Mesendoderm (in vitro differentiated cells): ENCODE measurements around the gene PITPNC1.

Source experiments
- DNase-seq: peaks from one replicate; pipeline ENCODE4 v3.0.0; 2013
- H2AK5ac ChIP-seq: 2 replicates; pipeline ENCODE4 v1.6.1; 2013; ENCODE audit warnings: low read length, inconsistent platforms
- H2BK120ac ChIP-seq: 2 replicates; pipeline ENCODE4 v1.6.1; 2013; ENCODE audit warnings: low read depth, mild to moderate bottlenecking, low read length, moderate library complexity, mixed read lengths
- H2BK15ac ChIP-seq: replicated peaks from 2 replicates; pipeline ENCODE4 v1.6.1; 2013; ENCODE audit warnings: low read depth, mild to moderate bottlenecking, moderate library complexity
- H2BK5ac ChIP-seq: 2 replicates; pipeline ENCODE4 v1.6.1; 2013; ENCODE audit warnings: low read length, inconsistent platforms
- H3K18ac ChIP-seq: 2 replicates; pipeline ENCODE4 v1.6.1; 2013; ENCODE audit warnings: mild to moderate bottlenecking, low read length, mixed read lengths
- H3K23ac ChIP-seq: one replicate; pipeline ENCODE4 v1.6.1; 2013; ENCODE audit warnings: low read length
- H3K27ac ChIP-seq: 2 replicates; pipeline ENCODE4 v1.5.1; 2013; ENCODE audit warnings: low read depth, mild to moderate bottlenecking, inconsistent platforms, low read length, moderate library complexity
- H3K27me3 ChIP-seq: 2 replicates; pipeline ENCODE4 v1.6.1; 2013; ENCODE audit warnings: low read length, control low read depth, mild to moderate bottlenecking, inconsistent platforms; ENCODE audit not compliant: insufficient read depth, poor library complexity
- H3K36me3 ChIP-seq: 2 replicates; pipeline ENCODE4 v1.6.1; 2013; ENCODE audit warnings: low read length, inconsistent platforms; ENCODE audit not compliant: control insufficient read depth, insufficient read depth
- H3K4ac ChIP-seq: one replicate; pipeline ENCODE4 v1.6.1; 2013; ENCODE audit warnings: low read depth, mild to moderate bottlenecking, low read length, moderate library complexity
- H3K4me1 ChIP-seq: 2 replicates; pipeline ENCODE4 v1.6.1; 2013; ENCODE audit warnings: low read depth, low read length, inconsistent platforms; ENCODE audit not compliant: control insufficient read depth
- H3K4me2 ChIP-seq: 2 replicates; pipeline ENCODE4 v1.6.1; 2013; ENCODE audit warnings: low read length
- H3K4me3 ChIP-seq: 2 replicates; pipeline ENCODE4 v1.5.1; 2013; ENCODE audit warnings: mild to moderate bottlenecking, low read length
- H3K56ac ChIP-seq: one replicate; pipeline ENCODE4 v1.6.1; 2013; ENCODE audit warnings: low read length
- H3K79me1 ChIP-seq: 2 replicates; pipeline ENCODE4 v1.6.1; 2013; ENCODE audit warnings: low read length, inconsistent platforms
- H3K79me2 ChIP-seq: 2 replicates; pipeline ENCODE4 v1.6.1; 2013; ENCODE audit warnings: mild to moderate bottlenecking, low read length; ENCODE audit not compliant: control insufficient read depth, insufficient read depth
- H3K9ac ChIP-seq: 2 replicates; pipeline ENCODE4 v1.6.1; 2013; ENCODE audit warnings: low read length, inconsistent platforms
- H4K5ac ChIP-seq: one replicate; pipeline ENCODE4 v1.6.1; 2013; ENCODE audit warnings: low read length
- H4K8ac ChIP-seq: one replicate; pipeline ENCODE4 v1.6.1; 2013; ENCODE audit warnings: low read depth, mild to moderate bottlenecking, control low read depth, low read length, moderate library complexity
- WGBS: extraction: QIAGEN DNeasy Blood & Tissue Kit; methylation state at CpG from one replicate; pipeline ENCODE4 v1.1.7; 2013; ENCODE audit warnings: low lambda C conversion rate, missing lambda C conversion rate; ENCODE audit not compliant: insufficient coverage; ENCODE audit errors: extremely low coverage; 5-methylcytosine and 5-hydroxymethylcytosine counted together

Gene PITPNC1

GRCh38 chr17:67680445-67681224 is 303.6 kb downstream of the PITPNC1 start:
- Histone ChIP-seq H3K18ac (no peak overlapping the region), H2AK5ac (no peak overlapping the region), H3K79me1 (no peaks in the 10 kb centered on the region), H3K4me2 (no peak overlapping the region), H3K9ac (no peak overlapping the region), H3K27ac (no peak overlapping the region), H3K27me3 (no peaks in the 10 kb centered on the region), H3K4me3 (no peak overlapping the region), H3K23ac (no peak overlapping the region), H3K79me2 (no peaks in the 10 kb centered on the region), H2BK5ac (no peak overlapping the region), H2BK15ac (no peak overlapping the region), H4K8ac (no peak overlapping the region), H3K4ac (no peak overlapping the region), H4K5ac (no peak overlapping the region), H3K56ac (no peak overlapping the region), H3K36me3 (no peaks in the 10 kb centered on the region), H2BK120ac (no peak overlapping the region), H3K4me1 (no peaks in the 10 kb centered on the region)
- 100% methylated on average over 1 of the region's 8 CpGs for WGBS
- DNase-seq = no peak

GRCh38 chr17:67682196-67682595 is 305.1 kb downstream of the PITPNC1 start:
- Histone ChIP-seq H2AK5ac (no peak overlapping the region), H3K79me1 (no peaks in the 10 kb centered on the region), H3K4me2 (no peak overlapping the region), H2BK5ac (no peak overlapping the region), H3K9ac (no peak overlapping the region), H3K56ac (no peak overlapping the region), H2BK120ac (no peak overlapping the region), H4K8ac (no peak overlapping the region), H3K4me3 (no peak overlapping the region), H3K79me2 (no peaks in the 10 kb centered on the region), H3K23ac (no peak overlapping the region), H3K27ac (no peak overlapping the region), H3K18ac (no peak overlapping the region), H3K36me3 (no peaks in the 10 kb centered on the region), H3K4ac (no peak overlapping the region), H3K27me3 (no peaks in the 10 kb centered on the region), H2BK15ac (no peak overlapping the region), H4K5ac (no peak overlapping the region), H3K4me1 (no peaks in the 10 kb centered on the region)
- no peak for DNase-seq
- WGBS = no CpG with 5 or more reads among the region's 2 CpGs

GRCh38 chr17:67685351-67685750 is 308.3 kb downstream of the PITPNC1 start:
- H4K5ac ChIP-seq = no peak overlapping the region
- H3K4ac ChIP-seq = no peak overlapping the region
- H2AK5ac ChIP-seq = no peak overlapping the region
- H3K36me3 ChIP-seq = no peaks in the 10 kb centered on the region
- H3K27ac ChIP-seq = no peak overlapping the region
- no peak overlapping the region for H3K56ac ChIP-seq
- no CpG with 5 or more reads among the region's 3 CpGs for WGBS
- no peak overlapping the region for H2BK120ac ChIP-seq
- no peak overlapping the region for H2BK15ac ChIP-seq
- H2BK5ac ChIP-seq = no peak overlapping the region
- H3K4me1 ChIP-seq = no peaks in the 10 kb centered on the region
- H3K4me3 ChIP-seq = no peak overlapping the region
- H3K9ac ChIP-seq = no peak overlapping the region
- no peak for DNase-seq
- H3K27me3 ChIP-seq = no peaks in the 10 kb centered on the region
- no peak overlapping the region for H3K18ac ChIP-seq
- no peak overlapping the region for H4K8ac ChIP-seq
- H3K4me2 ChIP-seq = no peak overlapping the region
- no peaks in the 10 kb centered on the region for H3K79me2 ChIP-seq
- no peak overlapping the region for H3K23ac ChIP-seq
- H3K79me1 ChIP-seq = no peaks in the 10 kb centered on the region

GRCh38 chr17:67686241-67686640 is 309.2 kb downstream of the PITPNC1 start:
- H3K4ac ChIP-seq = no peak overlapping the region
- no peaks in the 10 kb centered on the region for H3K36me3 ChIP-seq
- H3K27ac ChIP-seq = no peak overlapping the region
- no peak overlapping the region for H2BK5ac ChIP-seq
- no peak for DNase-seq
- no peak overlapping the region for H3K4me3 ChIP-seq
- no peak overlapping the region for H2BK15ac ChIP-seq
- H3K4me2 ChIP-seq = no peak overlapping the region
- H3K18ac ChIP-seq = no peak overlapping the region
- H3K79me1 ChIP-seq = no peaks in the 10 kb centered on the region
- no peak overlapping the region for H2BK120ac ChIP-seq
- no peaks in the 10 kb centered on the region for H3K4me1 ChIP-seq
- H3K79me2 ChIP-seq = no peaks in the 10 kb centered on the region
- no peak overlapping the region for H2AK5ac ChIP-seq
- no peaks in the 10 kb centered on the region for H3K27me3 ChIP-seq
- H3K23ac ChIP-seq = no peak overlapping the region
- no peak overlapping the region for H3K56ac ChIP-seq
- H3K9ac ChIP-seq = no peak overlapping the region
- H4K5ac ChIP-seq = no peak overlapping the region
- H4K8ac ChIP-seq = no peak overlapping the region
- WGBS = no CpG with 5 or more reads among the region's 2 CpGs

- DNase-seq = no peak
- Histone ChIP-seq H3K27me3 (no peaks in the 10 kb centered on the region), H4K5ac (no peak overlapping the region), H3K4ac (no peak overlapping the region), H3K23ac (no peak overlapping the region), H2BK120ac (no peak overlapping the region), H3K4me2 (no peak overlapping the region), H2AK5ac (no peak overlapping the region), H2BK5ac (no peak overlapping the region), H3K4me1 (no peaks in the 10 kb centered on the region), H3K36me3 (no peaks in the 10 kb centered on the region), H3K9ac (no peak overlapping the region), H3K56ac (no peak overlapping the region), H3K18ac (no peak overlapping the region), H3K79me2 (no peaks in the 10 kb centered on the region), H3K79me1 (no peaks in the 10 kb centered on the region), H3K27ac (no peak overlapping the region), H2BK15ac (no peak overlapping the region), H4K8ac (no peak overlapping the region), H3K4me3 (no peak overlapping the region)
- WGBS = no CpG with 5 or more reads among the region's 2 CpGs
Measured at GRCh38 chr17:67687511-67687910, 310.4 kb downstream of the PITPNC1 start.
